Activated gamma-delta T cell (primary cell): ENCODE measurements around the gene FLYWCH1.

Experiments
- DNase-seq: peaks from one replicate; lab custom pipeline; 2025; lab: John Stamatoyannopoulos, UW

The FLYWCH1 gene

DNA sequence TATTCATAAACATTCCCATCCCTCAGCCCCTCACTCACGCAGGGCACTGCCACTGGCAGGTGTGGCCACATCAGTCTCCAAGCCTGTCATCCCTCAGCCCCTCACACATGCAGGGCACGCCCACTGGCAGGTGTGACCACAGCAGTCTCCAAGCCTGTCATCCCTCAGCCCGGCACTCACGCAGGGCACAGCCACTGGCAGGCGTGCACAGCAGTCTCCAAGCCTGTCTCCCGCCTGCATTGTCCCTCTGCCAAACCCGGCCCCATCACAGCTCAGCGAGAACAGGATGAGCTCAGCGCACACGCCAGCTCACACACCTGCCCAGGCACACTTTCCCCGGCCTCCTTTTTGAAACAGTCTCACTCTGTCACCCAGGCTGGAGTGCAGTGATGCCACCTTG is 40.9 kb downstream of the FLYWCH1 start:
- no peak for DNase-seq

DNA sequence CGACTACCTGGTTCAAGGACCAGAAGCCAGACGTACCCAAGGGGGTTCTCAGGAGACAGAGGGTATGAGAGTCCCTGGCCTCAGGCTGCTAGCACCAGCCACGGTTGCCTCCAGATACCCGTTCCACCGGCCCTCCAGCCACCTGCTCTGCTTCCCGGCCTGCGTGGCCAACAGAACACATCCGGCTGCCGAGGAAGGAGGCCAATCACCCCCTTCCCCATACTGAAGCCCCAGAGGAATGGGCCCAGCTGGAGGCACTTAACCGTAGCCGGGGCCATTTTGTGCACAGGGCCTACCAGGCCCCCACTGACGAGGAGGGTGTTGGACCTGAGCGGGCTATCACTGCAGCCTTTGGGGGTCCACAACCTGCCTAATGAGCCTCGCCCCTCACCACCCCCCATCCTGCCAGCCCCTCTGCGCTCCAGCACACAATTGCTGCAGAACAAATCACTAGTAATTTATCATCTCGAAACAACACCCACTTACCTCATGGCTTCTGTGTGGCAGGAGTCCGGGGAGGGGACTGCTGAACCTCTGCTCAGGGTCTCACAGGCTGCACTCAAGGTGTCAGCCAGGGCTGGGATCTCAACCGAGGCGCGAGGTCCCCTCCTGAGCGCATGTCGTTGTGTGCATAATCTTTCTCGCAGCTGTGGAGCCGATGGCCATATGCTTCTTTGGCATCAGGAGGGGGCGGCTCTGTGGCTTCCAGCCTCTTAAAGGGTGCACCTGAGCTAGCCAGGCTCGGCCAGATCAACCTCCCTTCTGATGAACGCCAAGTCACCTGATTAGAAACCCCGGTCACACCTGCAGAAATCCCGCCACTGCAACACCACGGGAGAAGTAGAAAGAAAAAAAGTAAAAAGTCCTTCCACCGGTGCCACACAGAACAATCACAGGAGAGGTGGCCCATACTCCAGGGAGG is 42.2 kb downstream of the FLYWCH1 start:
- DNase-seq = no peak

DNA sequence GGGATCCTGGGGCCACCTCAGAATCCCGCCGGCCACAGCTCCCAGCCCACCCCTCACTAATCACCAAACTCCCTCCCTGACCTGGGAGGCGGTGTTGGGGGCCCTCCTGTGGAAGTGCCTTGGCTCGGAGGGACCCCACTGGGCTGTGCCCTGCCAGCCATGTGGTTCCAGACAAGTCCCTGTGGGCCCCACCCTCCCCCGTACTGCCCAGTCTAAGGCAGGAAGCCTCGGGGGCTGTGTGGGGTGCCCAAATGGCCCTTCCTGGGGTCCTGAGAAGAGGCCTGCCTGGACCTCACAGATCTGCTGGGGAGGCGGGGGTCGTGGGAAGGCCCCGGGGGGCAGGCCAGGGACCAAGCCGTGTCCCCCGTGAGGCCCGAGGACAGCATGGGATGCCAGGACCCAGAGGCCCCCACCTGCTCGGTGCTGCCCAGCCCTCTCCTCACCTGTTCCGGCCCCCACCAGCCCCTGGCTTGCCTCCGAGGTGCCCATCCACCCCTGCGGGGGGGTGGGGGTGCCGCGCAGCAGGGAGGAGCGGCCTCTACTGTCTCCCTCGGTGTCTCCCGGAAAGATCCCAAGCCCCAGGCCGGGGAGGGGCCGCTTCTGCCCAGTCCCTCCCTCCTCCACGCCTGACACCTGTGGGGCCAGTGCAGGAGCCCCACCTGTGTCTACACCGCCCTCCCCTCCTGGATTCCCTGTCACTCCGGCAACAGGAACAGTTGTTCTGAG is 43.1 kb downstream of the FLYWCH1 start:
- no peak for DNase-seq

- DNase-seq = no peak
Measured at GRCh38 chr16:2955438-2955778, 43.7 kb downstream of the FLYWCH1 start.

- no peak for DNase-seq
Measured at GRCh38 chr16:2955779-2956578, 44.2 kb downstream of the FLYWCH1 start.

GRCh38 chr16:2956579-2956956 is 44.8 kb downstream of the FLYWCH1 start:
- no peak for DNase-seq

DNA sequence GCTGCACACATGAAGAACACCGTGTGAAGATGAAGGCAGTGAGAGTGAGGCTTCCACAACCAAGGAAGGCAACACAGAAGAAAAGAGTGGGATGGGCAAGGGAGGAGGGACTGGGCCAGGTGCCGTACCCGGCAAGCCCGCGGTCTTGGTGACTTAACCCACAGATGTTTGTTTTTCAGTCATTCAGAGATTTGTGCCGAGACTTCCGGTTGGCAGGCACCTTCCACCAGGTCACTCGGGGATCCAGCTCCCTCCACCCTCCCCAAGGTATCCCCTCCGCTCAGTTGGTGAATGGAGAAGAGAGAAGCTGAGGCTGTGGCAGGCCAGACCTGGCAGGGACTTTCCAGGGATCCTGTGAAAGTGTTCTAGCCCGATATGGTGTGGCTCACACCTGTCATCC is 47.5 kb downstream of the FLYWCH1 start:
- no peak for DNase-seq

GRCh38 chr16:2960183-2961010 is 48.7 kb downstream of the FLYWCH1 start:
- no peak for DNase-seq

GRCh38 chr16:2962334-2963073 is 50.8 kb downstream of the FLYWCH1 start:
- DNase-seq = no peak

- no peak for DNase-seq
Measured at GRCh38 chr16:2963074-2963722, 51.5 kb downstream of the FLYWCH1 start.

GRCh38 chr16:2963723-2964474 is 52.2 kb downstream of the FLYWCH1 start, which contains the start of gene KREMEN2:
TSS of gene KREMEN2 (plus strand) at chr16:2964275. CDS start at chr16:2964521, 246 bp downstream.
- DNase-seq = no peak

DNA sequence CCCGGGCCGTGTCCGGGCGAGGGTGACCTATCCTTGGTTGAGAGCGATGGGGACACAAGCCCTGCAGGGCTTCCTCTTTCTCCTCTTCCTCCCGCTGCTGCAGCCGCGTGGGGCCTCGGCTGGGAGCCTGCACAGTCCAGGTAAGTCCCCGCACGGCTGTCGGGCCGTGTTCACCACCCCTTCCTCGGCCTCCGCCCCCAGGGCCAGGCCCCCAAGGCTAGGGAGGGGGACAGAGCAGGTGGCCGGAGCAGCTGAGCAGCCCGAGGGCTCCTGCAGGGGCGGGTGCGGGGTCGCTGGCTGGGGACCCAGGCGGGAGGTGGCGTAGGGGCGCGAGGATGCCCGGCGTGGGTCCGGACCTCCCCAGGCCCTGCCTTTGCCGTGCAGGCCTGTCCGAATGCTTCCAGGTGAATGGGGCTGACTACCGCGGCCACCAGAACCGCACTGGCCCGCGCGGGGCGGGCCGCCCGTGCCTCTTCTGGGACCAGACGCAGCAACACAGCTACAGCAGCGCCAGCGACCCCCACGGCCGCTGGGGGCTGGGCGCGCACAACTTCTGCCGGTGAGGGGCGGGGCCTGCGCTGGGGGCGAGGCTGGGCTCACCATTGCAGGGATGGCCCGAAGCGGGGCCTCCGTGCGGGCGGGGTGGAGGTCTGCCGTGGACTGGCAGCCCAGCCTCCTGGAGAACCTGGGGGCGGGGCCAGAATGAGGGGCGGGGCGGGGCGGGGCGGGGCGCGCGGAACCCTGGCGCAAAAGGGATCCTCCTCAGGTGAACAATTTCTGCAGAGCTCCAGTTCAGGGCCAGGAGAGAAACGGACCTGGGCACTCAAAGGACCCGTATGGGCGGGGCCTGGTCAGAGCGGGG is 53.0 kb downstream of the FLYWCH1 start:
- peak; percentile 44 for DNase-seq

GRCh38 chr16:2966043-2966807 is 54.5 kb downstream of the FLYWCH1 start:
- DNase-seq = no peak

DNA sequence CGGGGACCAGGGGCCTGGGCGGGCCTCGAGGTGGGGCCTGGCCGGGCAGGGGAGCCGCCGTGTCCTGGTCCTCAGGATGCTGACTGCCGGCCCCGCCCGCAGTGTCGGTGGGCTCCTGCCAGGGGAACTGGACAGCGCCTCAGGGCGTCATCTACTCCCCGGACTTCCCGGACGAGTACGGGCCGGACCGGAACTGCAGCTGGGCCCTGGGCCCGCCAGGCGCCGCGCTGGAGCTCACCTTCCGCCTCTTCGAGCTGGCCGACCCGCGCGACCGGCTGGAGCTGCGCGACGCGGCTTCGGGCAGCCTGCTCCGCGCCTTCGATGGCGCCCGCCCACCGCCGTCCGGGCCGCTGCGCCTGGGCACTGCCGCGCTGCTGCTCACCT is 55.1 kb downstream of the FLYWCH1 start:
- no peak for DNase-seq

GRCh38 chr16:2967211-2967631 is 55.5 kb downstream of the FLYWCH1 start:
- DNase-seq = no peak

DNA sequence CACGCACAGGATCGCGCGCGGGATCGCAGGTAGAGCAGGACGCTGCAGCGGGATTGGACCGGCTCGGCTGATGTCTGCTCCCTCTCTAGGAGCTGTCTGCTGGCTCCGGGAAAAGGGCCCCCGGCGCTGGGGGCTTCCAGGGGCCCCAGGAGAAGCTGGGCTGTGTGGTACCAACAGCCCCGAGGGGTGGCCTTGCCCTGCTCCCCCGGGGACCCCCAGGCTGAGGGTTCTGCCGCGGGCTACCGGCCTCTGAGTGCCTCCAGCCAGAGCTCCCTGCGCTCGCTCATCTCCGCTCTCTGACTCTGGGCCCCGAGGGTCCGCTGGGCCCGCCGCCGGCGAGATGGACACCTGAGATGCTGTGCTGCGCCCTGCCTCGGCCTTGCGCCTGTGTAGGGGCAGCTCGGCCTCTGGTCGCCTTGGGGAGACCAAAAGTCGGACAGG is 56.0 kb downstream of the FLYWCH1 start:
- DNase-seq = no peak

- no peak for DNase-seq
Measured at GRCh38 chr16:2968368-2968737, 56.6 kb downstream of the FLYWCH1 start.
